SU-DHL-6 (cell line): Measurements from ENCODE around the gene RBM48.

Experiments
- H2AFZ ChIP-seq: fragments of 200-600 bp; sonication (generic); 2 replicates; pipeline ENCODE4 v1.6.1; 2014; ENCODE audit warnings: low read depth, mild to moderate bottlenecking, moderate library complexity, mixed read lengths, antibody characterized with exemption, low read length; ENCODE audit not compliant: severe bottlenecking
- H3F3A ChIP-seq: fragments of 200-600 bp; shearing (Covaris generic); 2 replicates; pipeline ENCODE4 v1.6.0; 2016; ENCODE audit warnings: antibody characterized with exemption, mild to moderate bottlenecking; ENCODE audit not compliant: insufficient read depth
- H3K27ac ChIP-seq: fragments of 200-600 bp; sonication (generic); 2 replicates; pipeline ENCODE4 v1.5.1; 2016; ENCODE audit warnings: low read depth, mild to moderate bottlenecking, low read length, moderate library complexity, mixed read lengths
- H3K27me3 ChIP-seq: fragments of 200-600 bp; sonication (generic), shearing (Covaris generic); 2 replicates; pipeline ENCODE4 v1.6.0; 2014; ENCODE audit warnings: mild to moderate bottlenecking, low read length
- H3K36me3 ChIP-seq: fragments of 200-600 bp; sonication (generic); 2 replicates; pipeline ENCODE4 v1.6.1; 2014; ENCODE audit warnings: mild to moderate bottlenecking, low read length, mixed read lengths
- H3K4me2 ChIP-seq: fragments of 300-600, 200-600 bp; shearing (Covaris generic), sonication (generic); 2 replicates; pipeline ENCODE4 v1.6.0; 2014; ENCODE audit warnings: low read length, low read depth, mild to moderate bottlenecking; ENCODE audit not compliant: poor library complexity, severe bottlenecking
- H3K4me3 ChIP-seq: fragments of 200-600 bp; sonication (generic); 2 replicates; pipeline ENCODE4 v1.5.1; 2014; ENCODE audit warnings: antibody characterized with exemption, low read length, mild to moderate bottlenecking, mixed read lengths; ENCODE audit not compliant: insufficient read depth, poor library complexity, severe bottlenecking
- H3K79me2 ChIP-seq: fragments of 200-600 bp; sonication (generic); 2 replicates; pipeline ENCODE4 v1.6.1; 2014; ENCODE audit warnings: mild to moderate bottlenecking, low read length, moderate library complexity; ENCODE audit not compliant: insufficient read depth
- H3K9ac ChIP-seq: fragments of 200-600 bp; sonication (generic); 2 replicates; pipeline ENCODE4 v1.7.0; 2014; ENCODE audit warnings: mild to moderate bottlenecking, low read length
- H3K9me2 ChIP-seq: fragments of 200-600 bp; sonication (generic); replicated peaks from 2 replicates; pipeline ENCODE4 v1.6.1; 2014; ENCODE audit warnings: low read length; ENCODE audit not compliant: insufficient read depth
- H3K9me3 ChIP-seq: fragments of 200-600 bp; sonication (generic); 2 replicates; pipeline ENCODE4 v1.6.1; 2014; ENCODE audit warnings: low read length, mixed read lengths; ENCODE audit not compliant: insufficient read depth
- H4K20me1 ChIP-seq: fragments of 200-600 bp; sonication (generic); 2 replicates; pipeline ENCODE4 v1.6.1; 2014; ENCODE audit warnings: low read depth, mild to moderate bottlenecking, antibody characterized with exemption, low read length, moderate library complexity, mixed read lengths
- CTCF ChIP-seq: fragments of 200-600 bp; sonication (generic); IDR thresholded peaks from one replicate; pipeline ENCODE4 v1.5.1; 2017; ENCODE audit warnings: antibody characterized with exemption, mild to moderate bottlenecking, low read length, moderate library complexity; ENCODE audit not compliant: insufficient read depth, poor library complexity, severe bottlenecking
- EZH2phosphoT487 ChIP-seq: fragments of 200-600 bp; sonication (generic), shearing (Covaris generic); conservative IDR thresholded peaks from 2 replicates; pipeline ENCODE4 v1.6.1; 2018; ENCODE audit warnings: mild to moderate bottlenecking, antibody characterized with exemption, low read length, moderate library complexity, mixed read lengths

Gene RBM48

GRCh38 chr7:92523110-92523509 lies 5.5 kb upstream of the RBM48 start:
- Histone ChIP-seq H3K27ac (no peak overlapping the region), H3K27me3 (no peaks in the 10 kb centered on the region), H3F3A (peaks cover 29% of the 10 kb centered on the region), H3K9me2 (no peaks in the 10 kb centered on the region), H3K79me2 (peaks cover 54% of the 10 kb centered on the region), H3K4me2 (no peak overlapping the region), H2AFZ (no peak overlapping the region), H3K4me3 (no peak overlapping the region), H4K20me1 (no peaks in the 10 kb centered on the region), H3K36me3 (peaks cover 9% of the 10 kb centered on the region; the same call in 1 of the 2 replicates), H3K9me3 (no peaks in the 10 kb centered on the region), H3K9ac (no peak overlapping the region)
- TF ChIP-seq EZH2phosphoT487 (no peak), CTCF (no peak)

- peaks cover 13% of the 10 kb centered on the region; the same call in 1 of the 2 replicates for H3K36me3 ChIP-seq
- no peaks in the 10 kb centered on the region for H4K20me1 ChIP-seq
- H3K79me2 ChIP-seq: peaks cover 56% of the 10 kb centered on the region
- H2AFZ ChIP-seq: peak overlapping the region; percentile 61
- TF ChIP-seq CTCF (no peak), EZH2phosphoT487 (no peak)
- H3K9ac ChIP-seq: peak overlapping the region; percentile 76
- no peaks in the 10 kb centered on the region for H3K9me3 ChIP-seq
- peak overlapping the region; percentile 76 for H3K27ac ChIP-seq
- no peaks in the 10 kb centered on the region for H3K27me3 ChIP-seq
- H3K4me2 ChIP-seq: peak overlapping the region; percentile 71
- H3K4me3 ChIP-seq: peak overlapping the region; percentile 81
- H3K9me2 ChIP-seq: no peaks in the 10 kb centered on the region
- H3F3A ChIP-seq: peaks cover 24% of the 10 kb centered on the region
Observed at GRCh38 chr7:92527300-92528187, 1.1 kb upstream of the RBM48 start.

- TF ChIP-seq EZH2phosphoT487 (no peak), CTCF (no peak)
- H3K9ac ChIP-seq: peak overlapping the region; percentile 57
- peaks cover 26% of the 10 kb centered on the region; the same call in 1 of the 2 replicates for H3K36me3 ChIP-seq
- H4K20me1 ChIP-seq: no peaks in the 10 kb centered on the region
- H3K79me2 ChIP-seq: peaks cover 48% of the 10 kb centered on the region
- H3K9me2 ChIP-seq: no peaks in the 10 kb centered on the region
- H3K9me3 ChIP-seq: no peaks in the 10 kb centered on the region
- H2AFZ ChIP-seq: peak overlapping the region; percentile 61
- H3K27me3 ChIP-seq: no peaks in the 10 kb centered on the region
- H3K27ac ChIP-seq: peak overlapping the region; percentile 47
- H3K4me2 ChIP-seq: peak overlapping the region; percentile 84
- peak overlapping the region; percentile 83 for H3K4me3 ChIP-seq
- H3F3A ChIP-seq: peaks cover 24% of the 10 kb centered on the region
Observed at GRCh38 chr7:92528958-92529264, 316 bp downstream of the RBM48 start.
